ENCODE measurements around the gene EIF4G1.

- TF ChIP-seq POLR2A (IDR thresholded peaks at IDR 0.05), result no peak
- no peak for TF ChIP-seq CTCF (IDR thresholded peaks at IDR 0.05)
Observed at GRCh38 chr3:184282941-184283340, 31.5 kb upstream of the EIF4G1 start.
